Measurements from ENCODE around the gene LRMDA. TPM values are rescaled to one million over a fixed set of nuclear protein-coding genes. Genes with fewer than 3 reads are reported as not detected.
"Not testable (repeated sequence)": the region's sequence is repeated elsewhere in the genome, so short reads cannot be mapped to it uniquely, and the experiment has no call there.

The LRMDA gene
- polyA plus RNA-seq, 1 donor from 2014 or later, result not detected

DNA sequence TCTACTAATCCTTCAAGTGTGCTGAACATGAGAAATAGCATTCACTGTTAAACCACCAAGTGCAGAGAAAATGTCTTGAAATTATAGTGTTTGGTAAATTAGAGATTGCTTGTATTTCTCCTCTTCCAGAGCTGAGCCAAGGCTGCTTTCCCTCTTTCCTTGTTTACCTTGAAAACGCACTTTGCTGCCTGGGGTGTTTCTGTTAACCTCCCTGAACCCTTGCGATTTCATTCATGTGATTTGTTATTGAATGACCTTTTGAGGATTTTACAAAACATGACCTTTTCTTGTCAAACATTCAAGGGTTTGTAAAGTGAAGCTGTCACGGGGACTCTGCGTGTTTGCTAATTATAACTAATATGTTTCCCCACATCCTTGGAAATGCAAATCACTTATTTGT, 169.4 kb downstream of the LRMDA start:
- Mint-ChIP-seq H3K4me3 (no peak overlapping the region), H3K4me1 (no peaks in the 10 kb centered on the region), H3K27ac (no peak overlapping the region), H3K9me3 (no peaks in the 10 kb centered on the region), H3K27me3 (peaks cover 4% of the 10 kb centered on the region), H3K36me3 (no peaks in the 10 kb centered on the region)

DNA sequence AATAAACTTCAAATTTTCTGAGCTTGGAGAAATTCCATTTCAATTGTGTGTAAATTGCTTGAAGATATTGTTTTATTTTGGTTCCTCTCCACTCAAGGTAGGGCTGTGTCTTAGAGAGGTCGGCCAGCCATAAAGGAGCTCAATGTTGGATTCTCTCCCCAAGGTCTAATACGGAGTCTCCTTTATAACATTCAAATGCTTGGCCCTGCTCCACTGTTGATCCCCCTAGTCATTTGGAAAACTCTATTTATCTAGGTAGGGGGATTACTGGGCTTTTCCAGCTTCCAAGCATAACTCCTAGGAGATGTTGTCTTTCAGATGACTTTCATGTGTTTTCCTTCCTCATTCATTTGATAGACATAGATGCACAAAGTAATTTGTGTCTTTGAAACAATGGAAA, 170.9 kb downstream of the LRMDA start:
- Mint-ChIP-seq H3K4me3 (no peak overlapping the region), H3K27me3 (peaks cover 4% of the 10 kb centered on the region), H3K9me3 (no peaks in the 10 kb centered on the region), H3K4me1 (no peaks in the 10 kb centered on the region), H3K27ac (no peak overlapping the region), H3K36me3 (no peaks in the 10 kb centered on the region)

DNA sequence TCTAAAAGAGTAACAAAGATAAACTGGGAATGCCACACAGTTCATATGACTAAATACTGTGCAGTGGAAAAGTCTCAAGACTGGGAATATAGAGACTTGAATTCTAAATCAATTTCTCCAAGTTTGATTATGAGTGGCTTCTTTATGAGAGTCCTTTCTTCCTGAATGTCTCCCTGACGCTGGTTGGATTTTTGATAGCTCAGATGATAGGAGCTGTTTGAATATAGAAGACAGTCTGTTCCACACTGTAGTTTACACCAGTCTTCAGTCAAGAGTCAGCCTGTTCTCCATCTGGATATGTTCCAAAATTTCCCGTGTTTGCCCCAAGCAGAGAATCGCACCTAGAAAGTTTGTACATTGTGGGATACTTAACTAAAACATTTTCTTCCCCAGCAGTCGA, 173.7 kb downstream of the LRMDA start:
- Mint-ChIP-seq H3K27me3 (peaks cover 2% of the 10 kb centered on the region), H3K27ac (no peak overlapping the region), H3K4me3 (no peak overlapping the region), H3K9me3 (no peaks in the 10 kb centered on the region), H3K36me3 (no peaks in the 10 kb centered on the region), H3K4me1 (no peaks in the 10 kb centered on the region)

DNA sequence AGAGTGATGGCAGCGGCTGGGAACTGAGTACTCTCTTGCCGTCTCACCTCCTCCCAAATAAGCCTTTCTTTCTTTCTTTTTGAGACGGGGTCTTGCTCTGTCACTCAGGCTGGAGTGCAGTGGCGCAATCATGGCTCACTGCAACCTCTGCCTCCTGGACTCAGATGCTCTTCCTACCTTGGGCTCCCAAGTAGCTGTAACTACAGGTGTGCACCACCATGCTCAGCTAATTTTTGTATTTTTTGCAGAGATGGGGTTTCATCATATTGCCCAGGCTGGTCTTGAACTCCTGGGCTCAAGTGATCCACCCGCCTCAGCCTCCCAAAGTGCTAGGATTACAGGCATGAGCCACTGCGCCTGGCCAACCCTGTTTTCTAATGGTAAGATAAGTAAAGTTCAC, 174.4 kb downstream of the LRMDA start:
- H3K4me1 Mint-ChIP-seq, H3K4me3 Mint-ChIP-seq, H3K36me3 Mint-ChIP-seq: not testable (repeated sequence)

DNA sequence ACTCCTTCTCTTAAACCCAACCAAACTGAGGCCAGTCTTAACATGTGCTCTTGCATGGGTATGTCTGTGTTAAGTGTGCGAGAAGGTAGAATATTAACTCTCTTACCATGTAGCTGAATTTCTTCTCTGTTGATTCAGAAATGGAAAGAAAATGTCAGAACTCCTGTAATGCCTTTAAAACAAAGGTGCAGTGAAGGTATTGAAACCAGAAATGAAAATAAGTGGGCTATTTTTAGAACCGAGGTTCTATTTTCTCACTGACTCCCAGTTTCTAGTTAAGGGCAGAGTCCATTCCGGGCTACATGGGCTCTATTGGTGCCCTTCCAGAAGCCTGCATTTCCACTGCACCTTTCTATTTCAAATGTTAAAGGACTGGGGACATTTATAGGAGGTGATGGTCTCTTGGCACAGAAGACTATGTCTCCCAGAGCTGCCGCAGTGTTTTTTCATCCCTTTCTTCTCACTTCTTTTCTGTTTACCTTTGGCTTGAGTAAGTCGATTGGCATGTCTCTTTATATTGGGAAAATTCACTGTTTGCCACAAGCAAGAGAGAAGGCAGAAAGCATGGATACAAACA, 174.9 kb downstream of the LRMDA start:
- Mint-ChIP-seq H3K4me1 (no peaks in the 10 kb centered on the region), H3K27ac (no peak overlapping the region), H3K9me3 (no peaks in the 10 kb centered on the region), H3K36me3 (no peaks in the 10 kb centered on the region), H3K4me3 (no peak overlapping the region), H3K27me3 (no peaks in the 10 kb centered on the region)

More for the DNA sequence above, 174.4 kb downstream of the LRMDA start:
- not testable (repeated sequence) for H3K9me3 Mint-ChIP-seq, H3K27ac Mint-ChIP-seq, H3K27me3 Mint-ChIP-seq

DNA sequence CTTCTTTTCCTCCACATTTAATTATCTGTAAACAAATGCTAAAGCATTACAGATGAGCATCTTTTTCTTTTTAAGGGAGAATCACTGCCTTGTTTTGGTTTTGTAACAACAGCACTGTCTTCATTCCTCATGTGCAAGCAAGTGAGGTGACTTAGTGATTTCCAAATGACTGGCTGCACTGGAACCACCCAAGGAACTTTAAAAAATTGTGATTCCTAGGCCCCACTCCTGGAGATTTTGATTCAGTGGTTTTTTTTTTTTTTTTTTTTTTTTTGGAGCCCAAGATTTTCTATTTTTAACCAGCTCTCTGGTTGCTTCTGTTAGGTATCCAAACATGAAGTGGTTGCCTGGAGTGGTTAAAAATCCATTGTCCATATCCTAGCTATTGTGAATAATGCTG, 176.2 kb downstream of the LRMDA start:
- H3K36me3 Mint-ChIP-seq, result no peaks in the 10 kb centered on the region
- no peaks in the 10 kb centered on the region for H3K9me3 Mint-ChIP-seq
- H3K4me1 Mint-ChIP-seq, result peaks cover 0 to 1% (median 0%) of the 10 kb centered on the region in 3 donors
- no peak overlapping the region for H3K27ac Mint-ChIP-seq
- H3K4me3 Mint-ChIP-seq, result no peak overlapping the region
- no peaks in the 10 kb centered on the region for H3K27me3 Mint-ChIP-seq

DNA sequence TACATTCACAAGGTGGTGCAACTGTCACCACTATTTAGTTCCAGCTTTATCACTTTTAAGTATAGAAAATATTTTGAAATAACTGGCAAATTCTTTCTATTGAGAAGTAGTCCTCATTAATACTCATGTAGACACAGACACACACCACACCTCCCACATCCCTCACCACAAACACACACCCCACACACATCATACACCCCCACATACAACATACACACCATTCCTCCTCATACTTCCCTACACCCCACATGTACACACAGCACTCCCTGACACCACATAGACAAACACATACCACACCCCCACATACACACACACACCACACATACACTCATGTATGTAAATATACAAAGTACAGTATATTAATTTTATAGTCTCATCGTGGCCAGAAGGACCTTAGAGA, 178.8 kb downstream of the LRMDA start:
- H3K4me3 Mint-ChIP-seq, result no peak overlapping the region
- peaks cover 0 to 1% (median 0%) of the 10 kb centered on the region in 3 donors for H3K4me1 Mint-ChIP-seq
- no peaks in the 10 kb centered on the region for H3K9me3 Mint-ChIP-seq
- peaks cover 3% of the 10 kb centered on the region for H3K27me3 Mint-ChIP-seq
- H3K36me3 Mint-ChIP-seq, result no peaks in the 10 kb centered on the region
- H3K27ac Mint-ChIP-seq, result no peak overlapping the region

DNA sequence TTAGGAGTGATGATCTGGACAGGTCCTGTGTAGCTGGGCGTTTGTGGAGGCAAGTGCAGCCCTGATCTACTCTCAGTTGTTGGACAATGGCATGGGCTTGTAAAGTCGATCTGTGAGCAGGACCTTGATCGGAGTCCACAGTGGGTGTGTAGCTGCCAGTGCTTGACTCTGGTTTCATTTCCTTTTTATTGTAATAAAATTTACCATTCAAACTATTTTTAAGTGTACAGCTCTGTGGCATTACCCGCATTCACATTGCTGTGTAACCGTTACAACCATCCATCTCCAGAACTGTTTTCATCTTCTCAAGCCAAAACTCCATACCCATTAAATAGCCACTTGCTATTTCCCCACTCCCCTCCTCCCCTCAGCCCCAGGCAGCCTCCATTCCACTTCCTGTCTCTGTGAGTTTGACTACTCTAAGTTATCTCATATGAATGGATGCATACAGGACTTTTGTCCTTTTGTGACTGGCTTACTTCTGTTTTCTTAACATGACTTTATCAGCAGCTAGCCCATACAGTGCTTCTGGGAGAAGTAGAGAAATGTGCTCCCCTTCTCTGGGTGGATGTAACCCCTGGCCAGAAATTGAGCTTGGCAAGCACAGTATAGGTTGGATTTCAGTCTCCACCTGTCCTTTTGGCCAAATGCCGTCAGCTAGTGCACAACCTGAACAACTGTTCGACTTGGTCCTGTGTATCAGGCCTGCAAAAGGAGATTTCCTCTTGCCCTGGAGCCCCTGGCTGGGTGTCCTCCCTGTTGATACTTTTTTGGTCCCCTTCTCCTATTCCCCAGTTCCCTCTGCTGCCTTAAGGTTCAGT, 180.0 kb downstream of the LRMDA start:
- H3K4me1 Mint-ChIP-seq, result peaks cover 0 to 1% (median 0%) of the 10 kb centered on the region in 3 donors
- H3K9me3 Mint-ChIP-seq, result no peaks in the 10 kb centered on the region
- H3K36me3 Mint-ChIP-seq, result no peaks in the 10 kb centered on the region
- H3K4me3 Mint-ChIP-seq, result no peak overlapping the region
- H3K27ac Mint-ChIP-seq, result no peak overlapping the region
- H3K27me3 Mint-ChIP-seq, result peaks cover 7% of the 10 kb centered on the region

DNA sequence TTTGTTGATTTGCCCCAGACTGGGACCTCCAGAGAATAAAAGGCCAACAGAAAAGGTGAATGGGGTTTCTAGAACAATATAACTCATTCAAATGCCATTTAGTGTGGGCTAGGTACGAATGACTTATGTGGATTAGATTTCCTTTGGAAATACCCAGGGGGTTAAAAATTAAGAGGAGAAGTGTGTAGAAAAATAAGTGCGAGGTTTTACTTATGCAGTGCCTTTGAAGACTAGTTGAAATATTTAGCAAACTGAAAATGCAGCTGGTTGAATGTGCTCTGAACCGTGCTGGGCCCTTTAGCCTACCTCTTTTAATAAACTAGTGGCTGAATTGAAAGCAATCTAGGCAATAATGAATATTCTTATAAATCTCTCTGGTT, 180.6 kb downstream of the LRMDA start:
- H3K27me3 Mint-ChIP-seq, result peaks cover 7% of the 10 kb centered on the region
- no peak overlapping the region for H3K27ac Mint-ChIP-seq
- no peaks in the 10 kb centered on the region for H3K36me3 Mint-ChIP-seq
- peaks cover 0 to 1% (median 0%) of the 10 kb centered on the region in 3 donors for H3K4me1 Mint-ChIP-seq
- H3K4me3 Mint-ChIP-seq, result no peak overlapping the region
- peaks cover 0 to under 1% (median 0%) of the 10 kb centered on the region in 3 donors for H3K9me3 Mint-ChIP-seq

DNA sequence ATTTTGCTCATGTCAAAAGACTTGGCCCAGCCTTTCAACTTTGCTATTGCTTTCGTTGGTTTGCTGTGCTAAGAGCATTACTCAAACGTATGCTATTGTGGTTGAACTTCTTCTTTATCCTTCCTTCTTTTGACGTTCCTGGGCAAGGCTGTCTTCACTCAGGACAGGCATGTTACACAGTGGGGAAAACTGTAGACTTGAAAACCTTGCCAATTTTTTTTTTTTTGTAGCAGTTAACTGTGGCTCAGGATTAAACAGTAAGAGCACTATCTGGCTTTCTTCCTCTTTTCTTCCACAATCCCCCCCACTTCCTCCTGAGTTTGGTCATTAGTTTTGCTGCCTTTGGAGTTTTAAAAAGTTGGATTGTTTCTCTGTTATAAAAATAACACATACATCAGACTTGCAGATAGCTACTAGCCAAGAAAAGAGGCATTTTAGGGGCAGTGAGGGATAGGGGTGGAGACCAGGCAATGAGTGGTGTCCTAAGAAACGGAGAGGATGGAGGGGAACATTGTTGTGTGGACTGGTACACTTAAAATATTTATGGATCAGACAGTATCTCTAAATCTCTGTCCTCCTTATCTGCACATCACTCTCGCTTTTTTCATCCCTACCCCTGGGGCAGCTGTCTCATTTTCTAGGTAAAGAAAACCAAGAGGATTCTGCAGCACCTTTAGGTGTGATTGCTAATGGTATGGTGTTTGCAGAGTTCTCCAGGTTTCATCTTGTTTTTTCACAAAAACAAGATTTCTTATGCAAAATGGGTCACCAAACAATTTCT, 181.7 kb downstream of the LRMDA start:
- H3K4me1 Mint-ChIP-seq, result peaks cover 0 to 1% (median 0%) of the 10 kb centered on the region in 3 donors
- no peak overlapping the region for H3K4me3 Mint-ChIP-seq
- peaks cover 7% of the 10 kb centered on the region for H3K27me3 Mint-ChIP-seq
- H3K9me3 Mint-ChIP-seq, result peaks cover 0 to 2% (median 0%) of the 10 kb centered on the region in 3 donors
- no peak overlapping the region for H3K27ac Mint-ChIP-seq
- H3K36me3 Mint-ChIP-seq, result no peaks in the 10 kb centered on the region

DNA sequence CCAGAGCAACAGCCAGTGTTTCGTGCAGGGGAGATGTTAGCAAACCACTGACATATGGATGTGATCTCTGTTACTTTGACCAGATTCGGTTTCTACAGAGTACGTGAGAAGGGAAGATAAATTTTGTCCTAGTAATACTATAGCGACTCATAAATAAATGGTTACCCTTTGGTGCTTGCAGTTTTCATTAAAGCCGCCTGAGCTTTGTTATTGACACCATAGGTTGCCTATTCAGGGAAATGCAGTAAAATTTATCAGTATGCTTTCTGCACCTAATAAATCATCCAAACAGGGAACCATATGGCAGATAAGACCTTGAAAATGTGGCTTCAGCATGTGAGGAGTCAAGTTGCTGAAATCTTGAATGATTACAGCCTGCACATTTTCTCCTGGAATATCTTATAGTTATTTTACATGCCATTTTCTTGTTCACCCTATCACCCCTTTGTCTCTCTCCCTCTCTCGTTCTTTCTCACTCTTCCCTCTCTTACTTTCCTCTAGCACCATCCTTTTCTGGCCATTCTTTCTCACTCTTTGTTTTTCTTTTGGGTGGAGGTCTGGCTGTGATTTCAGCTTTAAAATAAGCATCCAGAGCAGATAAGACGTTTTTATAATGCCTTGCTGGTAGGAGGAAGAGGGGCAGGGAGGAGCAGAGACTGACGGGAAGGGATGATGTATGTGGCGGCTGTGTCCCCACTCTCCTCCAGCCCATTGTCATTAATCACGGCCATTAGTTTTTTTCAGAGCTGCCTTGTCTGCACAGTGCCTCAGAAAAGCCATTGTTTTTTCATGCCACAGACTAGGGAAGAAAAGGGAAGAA, 182.5 kb downstream of the LRMDA start:
- Mint-ChIP-seq H3K36me3 (no peaks in the 10 kb centered on the region), H3K4me3 (no peak overlapping the region), H3K27me3 (peaks cover 7% of the 10 kb centered on the region), H3K4me1 (peaks cover 0 to 1% (median 0%) of the 10 kb centered on the region in 3 donors), H3K27ac (no peak overlapping the region), H3K9me3 (peaks cover 0 to 2% (median 0%) of the 10 kb centered on the region in 3 donors)

DNA sequence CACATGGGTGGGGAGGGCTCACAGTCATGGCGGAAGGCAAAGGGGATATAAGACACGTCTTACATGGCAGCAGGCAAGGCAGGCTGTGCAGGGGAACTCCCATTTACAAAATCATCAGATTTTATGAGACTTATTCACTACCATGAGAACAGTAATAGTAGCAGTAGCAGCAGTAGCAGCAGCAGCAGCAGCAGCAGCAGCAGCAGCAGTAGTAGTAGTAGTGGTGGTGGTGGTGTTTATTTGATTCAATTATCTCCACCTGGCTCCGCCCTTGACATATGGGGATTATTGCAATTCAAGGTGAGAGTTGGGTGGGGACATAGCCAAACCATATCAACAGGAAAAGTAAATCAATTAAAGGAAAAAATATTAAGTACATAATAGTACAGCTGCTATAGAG, 184.7 kb downstream of the LRMDA start:
- no peak overlapping the region for H3K4me3 Mint-ChIP-seq
- peaks cover 7% of the 10 kb centered on the region for H3K27me3 Mint-ChIP-seq
- H3K36me3 Mint-ChIP-seq, result no peaks in the 10 kb centered on the region

DNA sequence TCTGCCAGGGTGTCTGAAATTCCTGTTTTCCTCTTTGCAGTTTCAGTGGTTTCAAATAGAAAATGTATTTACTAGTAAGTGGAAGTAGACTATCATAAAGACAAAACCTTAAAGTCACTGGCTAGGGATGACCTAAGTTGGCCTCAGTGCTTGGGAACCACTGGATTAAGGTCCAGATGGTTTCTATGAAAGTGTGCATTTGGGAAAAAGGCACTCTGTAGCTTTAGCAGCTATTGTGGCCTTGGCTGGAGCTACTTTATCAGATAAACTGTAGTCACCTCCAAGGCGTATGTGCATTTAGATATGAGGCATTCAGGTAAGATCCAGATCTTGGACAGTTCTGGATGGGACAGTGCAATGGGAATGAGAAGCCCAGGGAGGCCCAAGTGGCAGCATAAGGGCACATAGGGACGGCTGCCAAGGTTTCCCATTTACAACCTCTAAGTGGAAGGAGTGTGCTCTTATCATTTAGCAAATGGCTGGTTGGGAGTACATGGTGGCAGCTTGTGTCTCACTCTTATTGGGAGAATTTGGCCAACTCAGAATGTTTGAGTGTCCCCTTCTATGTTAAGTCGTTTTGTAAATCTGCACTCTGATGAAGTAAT, 185.6 kb downstream of the LRMDA start:
- peaks cover 7% of the 10 kb centered on the region for H3K27me3 Mint-ChIP-seq
- H3K9me3 Mint-ChIP-seq, result peaks cover 0 to 2% (median 0%) of the 10 kb centered on the region in 3 donors
- no peaks in the 10 kb centered on the region for H3K36me3 Mint-ChIP-seq
- H3K27ac Mint-ChIP-seq, result peak overlapping the region in 1 of 3 donors; percentile 7
- H3K4me3 Mint-ChIP-seq, result no peak overlapping the region
- peaks cover 0 to 1% (median 0%) of the 10 kb centered on the region in 3 donors for H3K4me1 Mint-ChIP-seq

More for the DNA sequence above, 184.7 kb downstream of the LRMDA start:
- Mint-ChIP-seq H3K4me1 (peaks cover 0 to 1% (median 0%) of the 10 kb centered on the region in 3 donors), H3K27ac (no peak overlapping the region), H3K9me3 (peaks cover 0 to 2% (median 0%) of the 10 kb centered on the region in 3 donors)

DNA sequence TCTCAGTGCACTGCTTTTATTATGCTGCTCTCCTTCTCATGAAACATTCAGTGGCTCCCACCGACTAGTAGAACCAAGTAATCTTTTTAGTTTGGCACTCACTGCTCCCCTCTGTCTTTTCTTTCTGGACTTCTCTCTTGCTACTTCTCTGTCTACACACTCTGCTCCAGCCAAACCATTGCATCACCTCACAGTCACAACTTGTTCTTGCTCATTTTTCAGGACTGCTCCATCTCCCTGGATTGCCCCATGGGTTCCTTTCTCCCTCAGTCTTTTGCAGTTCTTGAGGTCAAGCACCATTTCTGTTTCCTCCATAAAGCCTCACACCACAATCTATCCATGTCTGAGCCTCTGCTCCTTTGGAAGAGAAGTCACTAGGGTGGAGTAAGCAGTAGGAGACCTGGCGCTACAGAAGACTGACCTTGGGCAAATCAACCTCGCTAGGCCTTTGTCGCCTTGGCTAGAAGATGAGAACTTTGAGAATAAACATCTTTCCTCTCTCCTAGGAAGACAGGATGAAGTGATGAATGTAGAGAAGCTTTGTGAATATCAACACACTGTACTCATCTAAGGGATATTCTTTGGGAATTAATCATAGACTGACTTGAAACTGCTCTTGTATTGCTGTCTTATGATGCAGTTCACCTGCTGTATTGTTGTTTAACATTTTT, 186.2 kb downstream of the LRMDA start:
- Mint-ChIP-seq H3K36me3 (no peaks in the 10 kb centered on the region), H3K4me3 (no peak overlapping the region), H3K4me1 (no peaks in the 10 kb centered on the region), H3K27ac (peak overlapping the region in 1 of 3 donors; percentile 7), H3K27me3 (peaks cover 7% of the 10 kb centered on the region), H3K9me3 (peaks cover 0 to 2% (median 0%) of the 10 kb centered on the region in 3 donors)

Measured in IgD-negative memory B cell (primary cell).